Measurements from ENCODE around the gene FCN3. TPM values are rescaled to one million over a fixed set of nuclear protein-coding genes. Genes with fewer than 3 reads are reported as not detected.

FCN3 gene
- total RNA-seq, 1 donor from 2014 or later = not detected

DNA sequence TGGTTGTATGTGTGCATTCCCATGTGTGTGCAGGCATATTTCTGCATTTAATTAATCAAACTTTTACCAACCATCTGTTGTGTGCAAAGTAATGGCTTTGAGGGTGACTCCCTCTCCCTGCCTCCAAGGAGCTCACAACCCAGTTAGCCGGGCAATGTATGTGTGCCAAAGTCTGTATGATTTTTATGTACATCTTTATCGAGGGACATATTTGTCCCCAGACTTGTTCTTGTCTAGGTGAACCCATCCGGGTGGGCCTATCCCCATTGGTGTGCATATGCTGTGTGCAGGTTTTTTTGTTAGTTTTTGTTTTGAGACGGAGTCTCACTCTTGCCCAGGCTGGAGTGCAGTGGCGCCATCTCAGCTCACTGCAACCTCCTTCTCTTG is 31.0 kb downstream of the FCN3 start:
- DNase-seq (ENCODE audit: low read depth) = no peak

DNA sequence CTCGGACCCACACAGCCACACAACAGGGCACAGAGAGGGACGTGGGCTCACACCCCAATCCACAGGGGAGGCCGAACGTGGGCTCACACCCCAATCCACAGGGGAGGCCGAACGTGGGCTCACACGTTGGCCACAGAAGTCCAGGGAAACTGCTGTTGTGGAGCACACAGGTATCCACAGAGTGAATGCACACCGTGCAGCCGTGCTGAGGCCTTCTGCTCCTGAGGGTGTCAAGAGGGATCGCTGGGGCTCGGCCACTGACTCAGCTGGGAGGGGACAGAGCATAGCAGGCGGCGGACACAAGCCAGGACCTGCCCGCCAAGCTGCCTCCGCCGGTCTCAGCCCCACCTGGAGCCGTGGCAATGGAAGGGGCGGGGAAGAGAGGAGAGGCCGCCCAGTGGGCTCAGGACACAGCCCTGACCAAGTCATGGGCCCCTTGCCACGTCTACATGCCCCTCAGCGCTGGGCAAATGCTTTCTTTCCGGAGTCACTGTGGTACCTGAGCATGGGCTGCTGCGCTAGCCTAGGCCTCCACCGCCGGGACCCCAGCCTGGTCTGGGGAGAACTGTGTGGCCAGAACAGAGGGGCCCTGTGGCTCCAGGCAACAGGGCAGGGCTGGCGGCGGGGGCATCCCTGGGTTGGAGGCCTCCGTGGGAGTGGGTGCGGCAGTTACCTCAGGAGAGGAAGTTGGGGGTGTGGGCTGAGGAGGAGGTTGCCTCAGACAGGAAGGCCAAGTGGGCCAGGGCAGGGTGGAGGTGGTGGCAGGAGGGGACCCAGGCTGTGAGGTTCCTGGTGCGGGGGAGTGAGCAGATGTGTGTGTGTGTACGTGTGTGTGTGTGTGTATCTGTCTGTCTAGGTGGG is 31.6 kb downstream of the FCN3 start:
- no peak for DNase-seq (ENCODE audit: low read depth)

DNA sequence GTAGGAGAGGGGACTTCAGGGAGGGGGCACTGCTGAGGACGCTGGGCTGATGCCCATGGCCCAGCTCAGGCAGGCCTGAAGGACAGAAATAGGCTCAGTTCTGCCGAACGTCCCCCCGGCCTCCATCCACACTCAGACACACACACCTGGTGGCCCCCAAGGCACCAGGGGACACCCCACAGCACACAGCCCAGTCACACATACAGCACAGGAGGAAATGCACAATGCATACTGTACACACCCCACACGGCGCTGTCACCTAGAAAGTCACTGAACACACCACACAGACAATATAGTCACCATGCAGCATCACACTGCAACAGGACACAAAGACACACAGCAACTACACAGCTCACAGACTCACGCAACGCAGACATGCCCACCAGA is 32.2 kb downstream of the FCN3 start:
- DNase-seq (ENCODE audit: low read depth) = no peak

DNA sequence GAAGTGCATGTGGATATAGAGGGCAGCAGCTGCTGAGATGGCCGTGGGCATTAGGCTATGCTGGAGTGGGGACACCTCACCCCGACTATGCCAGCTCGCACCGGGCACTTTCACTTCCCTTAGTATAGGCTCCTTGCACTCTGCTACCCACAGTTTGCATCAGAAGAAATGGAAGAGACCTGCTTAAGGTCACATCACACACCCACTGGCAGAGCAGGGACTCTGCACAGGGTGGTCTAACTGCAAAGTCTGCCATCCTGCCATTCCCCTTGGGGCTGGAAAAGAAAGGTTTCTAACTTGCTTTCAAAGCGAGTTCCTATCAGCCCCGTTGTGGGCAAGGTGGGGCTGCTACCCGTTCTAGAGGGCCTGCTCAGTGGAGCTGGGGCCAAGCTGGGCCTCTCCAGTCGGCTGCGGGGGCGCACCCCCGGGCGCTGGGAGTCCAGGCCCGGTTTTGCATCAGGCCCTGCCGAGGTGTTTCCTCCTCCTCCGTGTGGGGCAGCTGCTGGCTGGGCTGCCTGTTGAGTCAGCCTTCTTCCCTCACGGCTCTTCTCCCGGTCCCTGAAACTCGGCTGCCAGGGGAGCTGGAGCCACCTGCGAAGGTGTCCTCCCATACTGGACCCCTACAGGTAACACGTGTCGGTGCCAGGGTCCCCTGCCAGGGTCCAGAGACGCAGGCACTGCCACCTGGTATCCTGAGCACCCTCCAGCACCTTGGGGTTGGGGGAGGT is 32.9 kb downstream of the FCN3 start, which contains the start of gene SYTL1:
Gene SYTL1, plus strand, starts transcription at position 498 of the 728 bp plus-strand sequence. CDS start 3,313 bp downstream, outside the sequence.
- DNase-seq (ENCODE audit: low read depth) = peak; percentile 48

DNA sequence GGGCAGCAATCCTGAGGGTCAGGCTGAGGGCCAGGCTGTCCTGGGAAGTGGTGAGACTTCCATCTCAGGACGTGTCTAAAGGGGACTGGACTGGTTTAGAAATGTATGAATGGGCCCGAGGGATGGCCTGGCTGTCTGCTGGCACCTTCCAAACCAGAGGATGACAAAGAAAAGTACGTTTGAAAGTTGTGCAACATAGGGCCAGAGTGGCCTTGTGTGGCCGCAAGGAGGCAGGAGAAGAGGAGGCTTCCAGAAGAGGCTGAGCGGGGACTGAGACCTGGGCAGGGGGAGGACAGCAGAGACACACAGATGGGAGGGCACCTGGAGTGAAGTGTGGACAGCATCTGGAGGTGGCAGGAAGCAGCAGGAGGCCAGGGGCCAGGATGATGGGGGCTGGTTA is 35.4 kb downstream of the FCN3 start:
- DNase-seq (ENCODE audit: low read depth) = no peak

DNA sequence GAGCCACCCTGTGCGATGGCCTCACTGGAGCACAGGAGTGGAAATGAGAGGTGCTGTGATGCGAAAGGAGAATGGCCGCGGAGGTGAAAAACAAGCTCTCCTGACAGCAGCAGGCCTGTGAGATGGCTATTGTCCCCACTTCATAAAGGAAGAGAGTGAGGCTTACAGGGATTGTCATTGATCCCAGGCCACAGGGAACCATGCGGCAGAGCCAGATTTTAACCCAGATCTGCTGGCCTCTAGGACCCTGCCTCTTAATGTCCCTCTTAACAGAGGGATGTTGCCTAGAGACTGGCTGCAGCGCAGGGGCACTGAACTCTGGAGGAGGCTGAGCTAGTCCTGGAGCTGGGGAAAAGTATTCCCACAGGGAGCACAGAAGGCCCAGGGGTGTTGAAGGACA is 35.9 kb downstream of the FCN3 start:
- DNase-seq (ENCODE audit: low read depth) = no peak

DNA sequence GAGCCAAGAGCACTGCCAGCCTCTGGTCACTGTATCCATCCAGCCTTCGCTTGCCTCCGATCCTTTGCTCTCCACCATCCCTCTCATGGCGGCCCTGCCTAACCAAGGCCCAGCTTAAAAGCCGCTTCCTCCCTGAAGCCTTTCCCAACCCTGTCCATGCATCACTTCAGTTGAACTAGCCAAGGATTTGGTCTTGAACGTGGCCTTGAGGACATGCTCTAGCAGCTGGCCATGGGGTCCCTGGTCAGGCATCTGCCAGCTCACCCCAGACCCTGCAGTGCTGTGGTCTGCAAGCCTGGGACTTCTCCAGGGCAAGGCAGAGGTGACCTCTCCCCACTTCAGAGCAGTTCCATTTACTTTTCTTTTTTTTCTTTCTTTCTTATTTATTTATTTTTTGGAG is 37.9 kb downstream of the FCN3 start:
- no peak for DNase-seq (ENCODE audit: low read depth)

DNA sequence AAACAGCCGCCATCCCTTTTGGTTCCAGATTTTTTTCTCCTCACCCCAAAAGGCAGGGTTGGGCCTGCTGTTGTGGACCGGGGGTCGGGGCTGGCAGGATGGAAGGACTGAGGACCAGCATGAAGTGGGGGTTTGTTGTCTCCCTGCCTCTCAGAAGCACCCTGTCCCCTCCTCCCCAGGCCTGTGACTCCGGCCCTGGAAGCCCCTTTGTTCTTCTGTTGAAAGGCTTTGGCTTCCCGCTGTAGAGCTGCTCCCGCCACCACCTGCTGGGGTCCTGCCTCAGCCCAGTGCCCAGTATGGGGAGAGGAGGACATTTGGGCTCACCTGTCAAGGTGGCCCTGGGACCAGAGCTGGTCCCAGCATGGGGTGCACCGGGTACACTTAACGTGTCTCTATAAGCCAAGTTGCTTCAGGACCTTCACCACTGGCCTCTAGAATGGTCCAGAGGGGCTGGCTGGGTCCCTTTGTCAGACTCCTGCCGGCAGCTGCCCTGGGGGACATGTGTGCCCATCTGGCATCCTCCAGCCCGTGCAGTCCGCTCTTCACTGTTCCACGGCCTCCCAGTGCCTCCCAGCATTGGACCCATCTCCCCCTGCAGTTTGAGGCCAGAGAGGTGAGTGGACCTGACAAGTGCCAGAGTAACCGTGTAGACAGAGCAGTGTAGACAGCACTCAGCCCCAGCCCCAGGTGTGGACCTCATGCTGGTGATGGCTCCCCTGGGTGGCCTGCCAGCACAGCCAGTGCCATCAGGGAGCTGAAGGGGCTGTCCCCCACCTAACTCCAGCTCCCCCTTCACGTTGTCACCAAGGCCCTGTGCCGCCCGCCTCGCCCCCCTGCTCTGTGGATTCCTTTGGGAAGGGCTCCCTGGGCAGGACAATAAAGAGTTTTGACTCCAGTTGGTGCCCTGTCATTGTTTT is 38.9 kb downstream of the FCN3 start:
- DNase-seq (ENCODE audit: low read depth) = no peak

DNA sequence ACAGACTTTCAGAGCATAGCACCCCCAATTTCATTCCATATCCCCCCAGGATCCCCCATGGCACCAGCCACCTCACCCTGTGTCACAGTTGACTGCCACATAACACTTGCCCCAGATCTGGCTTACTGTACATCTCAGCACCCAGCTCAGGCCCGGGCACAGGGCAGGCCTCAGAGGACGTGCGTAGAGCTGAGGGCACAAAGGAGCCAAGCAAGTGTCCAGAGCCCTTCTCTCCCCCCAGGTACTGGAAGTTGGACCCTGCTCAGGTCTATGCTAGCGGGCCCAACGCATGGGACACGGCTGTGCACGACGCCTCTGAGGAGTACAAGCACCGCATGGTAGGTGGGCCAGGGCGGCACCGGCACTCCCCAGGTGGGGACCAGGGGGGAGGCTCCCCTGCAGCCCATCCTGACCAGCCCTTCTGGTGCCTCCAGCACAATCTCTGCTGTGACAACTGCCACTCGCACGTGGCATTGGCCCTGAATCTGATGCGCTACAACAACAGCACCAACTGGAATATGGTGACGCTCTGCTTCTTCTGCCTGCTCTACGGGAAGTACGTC is 40.8 kb downstream of the FCN3 start:
- no peak for DNase-seq (ENCODE audit: low read depth)

DNA sequence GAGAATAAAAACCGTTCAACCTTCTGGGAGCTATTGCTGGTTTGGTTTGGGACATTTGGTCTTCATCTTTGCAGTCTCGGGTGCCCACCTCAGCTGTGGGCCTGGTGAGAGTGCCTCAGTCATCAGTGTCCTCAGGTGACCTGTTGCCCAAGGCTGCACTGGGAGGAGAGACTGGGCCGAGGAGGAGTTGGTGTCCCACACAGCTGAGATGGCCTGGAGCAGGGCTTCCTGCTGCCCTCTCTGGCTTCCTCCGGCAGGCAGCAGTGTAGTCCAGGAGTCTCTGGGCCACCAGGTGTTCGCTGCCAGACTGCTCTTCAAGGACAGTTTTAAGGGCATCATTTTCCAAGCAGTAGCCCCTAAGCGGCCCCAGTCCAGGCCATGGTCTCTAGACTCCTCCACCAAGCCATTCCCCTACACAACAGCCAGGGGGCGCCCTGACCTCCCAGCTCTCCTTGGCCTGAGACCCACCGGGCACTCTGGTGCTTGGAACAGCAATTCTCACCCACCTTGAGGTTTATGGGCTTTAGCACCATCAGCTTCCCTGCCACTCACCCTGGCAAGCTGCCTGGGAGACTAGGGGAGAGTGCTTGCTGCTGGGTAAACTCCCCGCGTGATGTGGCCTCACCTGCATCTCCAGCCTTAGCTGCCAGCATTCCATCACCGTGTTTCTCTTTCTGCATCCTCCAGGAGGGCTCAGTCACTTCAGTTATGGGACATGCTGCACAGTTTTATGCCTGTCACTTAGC is 41.9 kb downstream of the FCN3 start:
- peak; percentile 53 for DNase-seq (ENCODE audit: low read depth)

DNA sequence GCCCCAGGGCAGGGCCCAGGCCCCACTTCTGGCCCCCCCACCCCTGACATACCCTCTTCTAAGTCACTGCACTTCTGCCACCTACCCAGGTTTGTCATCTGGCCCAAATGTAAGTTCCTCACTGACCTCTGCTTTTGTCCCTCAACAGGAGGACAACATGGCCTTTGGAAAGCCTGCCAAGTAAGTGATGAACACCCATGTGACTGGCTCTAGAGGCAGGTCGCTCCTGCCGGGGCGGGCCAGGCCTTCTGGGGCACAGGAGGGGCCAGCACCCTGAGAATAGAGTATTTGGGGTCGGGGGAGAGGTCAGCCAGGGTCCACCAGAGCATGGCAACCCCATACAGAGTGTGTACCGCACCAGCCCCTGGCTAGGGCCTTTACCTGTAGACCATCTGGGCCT is 42.7 kb downstream of the FCN3 start:
- DNase-seq (ENCODE audit: low read depth) = no peak

DNA sequence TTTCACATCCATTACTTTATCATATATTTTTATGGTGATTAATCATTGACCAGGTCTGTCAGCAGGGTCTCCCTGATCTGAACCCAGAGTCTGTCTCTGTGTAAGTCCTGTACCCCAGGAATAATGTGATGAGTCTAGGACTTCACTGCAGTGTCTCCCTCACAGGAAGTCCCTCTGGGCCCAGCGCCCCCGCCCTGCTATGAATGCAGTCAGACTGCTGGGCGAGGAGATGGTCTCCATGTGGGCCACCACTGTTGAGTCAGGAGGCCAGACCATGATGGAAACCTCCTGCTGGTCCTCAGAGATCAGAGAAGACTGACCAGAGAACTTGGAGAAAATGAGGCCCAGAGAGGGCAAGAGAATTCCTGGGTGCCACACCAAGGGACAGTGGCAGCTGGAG is 43.2 kb downstream of the FCN3 start:
- DNase-seq (ENCODE audit: low read depth) = no peak

DNA sequence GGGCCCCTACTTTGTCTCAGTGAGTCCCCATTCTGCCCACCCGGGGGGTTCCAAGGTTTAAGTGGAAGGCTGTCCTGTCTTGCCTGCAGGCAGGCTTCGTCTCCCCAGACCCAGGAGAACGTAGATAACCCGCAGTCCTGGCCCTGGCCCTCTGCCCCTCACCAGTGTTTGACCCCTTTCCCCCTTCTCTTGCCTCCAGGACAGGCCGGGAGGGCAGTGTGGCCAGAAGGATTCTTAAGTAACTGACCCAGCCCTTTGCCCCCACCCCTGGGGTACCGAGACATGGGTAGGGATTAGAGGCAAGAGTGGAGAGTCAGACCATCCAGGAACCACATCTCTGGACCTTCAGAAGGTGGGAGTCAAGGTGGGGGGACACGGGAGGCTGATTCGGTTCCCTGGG is 43.8 kb downstream of the FCN3 start:
- DNase-seq (ENCODE audit: low read depth) = no peak

DNA sequence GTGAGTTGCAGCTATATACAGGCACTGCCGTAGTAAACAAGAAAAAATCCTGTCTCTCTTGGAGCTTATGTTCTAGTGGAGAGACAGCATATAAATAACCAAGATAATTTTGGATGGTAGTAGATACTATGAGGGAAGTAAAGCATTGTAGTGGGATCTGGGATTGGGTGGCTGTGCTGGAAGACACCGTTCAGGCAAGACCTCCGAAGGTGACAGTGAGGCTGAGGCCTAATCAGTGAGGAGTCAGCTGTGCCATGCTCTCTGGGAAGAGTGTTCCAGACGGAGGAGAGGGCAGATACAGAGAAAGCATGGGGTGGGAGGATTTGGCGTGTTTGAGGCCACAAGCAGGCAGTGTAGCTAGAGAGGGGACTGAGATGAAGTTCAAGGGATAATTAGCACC is 46.7 kb downstream of the FCN3 start:
- DNase-seq (ENCODE audit: low read depth) = no peak

DNA sequence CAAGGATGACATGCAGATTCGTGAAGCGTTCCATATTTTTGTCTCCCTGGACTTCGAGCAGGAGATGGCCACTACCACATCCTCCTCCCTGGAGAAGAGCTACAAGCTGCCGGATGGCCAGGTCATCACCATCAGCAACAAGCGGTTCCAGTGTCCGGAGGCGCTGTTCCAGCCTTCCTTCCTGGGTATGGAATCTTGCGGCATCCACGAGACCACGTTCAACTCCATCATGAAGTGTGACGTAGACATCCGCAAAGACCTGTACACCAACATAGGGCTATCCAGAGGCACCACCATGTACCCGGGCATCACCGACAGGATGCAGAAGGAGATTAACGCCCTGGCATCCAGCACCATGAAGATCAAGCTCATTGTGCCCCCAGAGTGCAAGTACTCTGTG is 49.3 kb downstream of the FCN3 start:
- DNase-seq (ENCODE audit: low read depth) = no peak

DNA sequence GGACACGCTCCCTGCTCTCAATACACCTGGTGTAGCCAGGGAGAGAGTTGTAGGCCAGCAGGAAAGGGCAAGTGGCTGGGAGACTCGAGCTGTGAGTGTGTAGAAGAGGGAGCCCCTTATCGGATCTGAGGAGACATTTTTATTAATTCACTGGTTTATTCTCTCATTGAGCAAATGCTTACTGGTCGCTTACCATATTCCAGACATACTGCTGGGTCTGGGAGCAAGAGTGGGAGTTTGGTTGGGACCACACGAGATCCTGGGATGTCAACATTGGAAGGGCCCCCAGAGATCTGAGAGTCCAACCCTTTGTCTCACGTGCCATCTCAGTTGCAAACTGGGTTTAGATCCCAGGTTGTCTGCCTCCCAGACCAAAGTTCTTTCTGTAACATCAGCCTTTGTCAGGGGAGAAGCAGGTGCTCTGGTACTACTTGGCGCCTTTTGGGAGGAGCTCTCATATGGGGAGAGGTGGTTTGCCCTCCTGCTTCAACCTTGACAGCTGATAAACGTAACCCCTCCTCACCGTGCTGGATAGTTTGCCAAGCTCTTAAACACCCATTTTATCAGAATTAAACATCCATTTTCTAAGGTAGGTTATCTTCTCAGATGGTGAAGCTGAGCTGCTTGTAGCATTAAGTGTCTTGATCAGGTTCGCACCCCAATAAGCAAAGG is 51.9 kb downstream of the FCN3 start:
- DNase-seq (ENCODE audit: low read depth) = no peak

DNA sequence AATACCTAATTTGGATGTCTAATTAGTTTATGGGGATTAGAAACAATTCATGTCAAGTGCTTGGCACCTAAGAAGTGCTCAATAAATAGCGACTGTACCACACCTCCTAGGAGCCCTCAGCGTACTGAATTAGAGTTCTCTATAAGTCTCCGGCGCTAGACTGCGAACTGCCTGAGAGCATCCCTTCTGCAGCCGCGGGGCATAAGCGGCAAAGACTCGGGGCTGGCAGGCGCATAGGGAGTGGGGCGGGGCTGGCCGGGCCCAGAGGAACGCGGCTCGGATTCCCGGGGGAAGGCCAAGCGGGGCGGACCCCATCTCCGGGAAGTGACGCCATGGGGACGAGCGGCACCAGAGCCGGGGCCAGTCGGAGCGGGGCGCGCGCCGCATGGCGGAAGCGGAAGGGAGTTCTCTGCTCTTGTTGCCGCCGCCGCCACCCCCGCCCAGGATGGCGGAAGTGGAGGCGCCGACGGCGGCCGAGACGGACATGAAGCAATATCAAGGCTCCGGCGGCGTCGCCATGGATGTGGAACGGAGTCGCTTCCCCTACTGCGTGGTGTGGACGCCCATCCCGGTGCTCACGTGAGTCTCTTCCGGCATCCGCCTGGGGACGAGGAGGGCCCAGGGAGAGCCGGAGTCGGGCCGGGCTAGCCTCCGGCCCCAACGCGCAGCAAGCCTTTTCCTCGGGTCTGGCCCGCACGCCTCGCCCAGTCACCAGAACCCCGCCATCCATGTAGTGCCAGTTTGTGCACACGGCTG is 52.6 kb downstream of the FCN3 start, which contains the start of gene TMEM222:
Gene TMEM222, plus strand, starts transcription at position 351 of the 756 bp plus-strand sequence. Its CDS starts 35 bp downstream, at position 386.
- peak; percentile 97 for DNase-seq (ENCODE audit: low read depth)

Data from myocyte (in vitro differentiated cells).